NCI-H748 (cell line): ENCODE data around the gene DNAAF3.
"Not testable (repeated sequence)": the region's sequence is repeated elsewhere in the genome, so short reads cannot be mapped to it uniquely, and the experiment has no call there.

Experiments
- DNase-seq: peaks from one replicate; lab custom pipeline; 2025; ENCODE audit not compliant: unreplicated experiment; lab: John Stamatoyannopoulos, UW

The DNAAF3 gene

GRCh38 chr19:55176076-55176475, 9.7 kb upstream of the DNAAF3 start:
- DNase-seq = no peak

GRCh38 chr19:55175117-55175867, 8.9 kb upstream of the DNAAF3 start:
- DNase-seq = no peak

- DNase-seq = no peak
Measured at GRCh38 chr19:55174425-55175116, 8.2 kb upstream of the DNAAF3 start.

- peak; percentile 83 for DNase-seq
Measured at GRCh38 chr19:55173714-55174409, 7.4 kb upstream of the DNAAF3 start.

GRCh38 chr19:55173186-55173713, 6.8 kb upstream of the DNAAF3 start:
- no peak for DNase-seq

- DNase-seq = no peak
Measured at GRCh38 chr19:55172741-55173140, 6.3 kb upstream of the DNAAF3 start.

DNA sequence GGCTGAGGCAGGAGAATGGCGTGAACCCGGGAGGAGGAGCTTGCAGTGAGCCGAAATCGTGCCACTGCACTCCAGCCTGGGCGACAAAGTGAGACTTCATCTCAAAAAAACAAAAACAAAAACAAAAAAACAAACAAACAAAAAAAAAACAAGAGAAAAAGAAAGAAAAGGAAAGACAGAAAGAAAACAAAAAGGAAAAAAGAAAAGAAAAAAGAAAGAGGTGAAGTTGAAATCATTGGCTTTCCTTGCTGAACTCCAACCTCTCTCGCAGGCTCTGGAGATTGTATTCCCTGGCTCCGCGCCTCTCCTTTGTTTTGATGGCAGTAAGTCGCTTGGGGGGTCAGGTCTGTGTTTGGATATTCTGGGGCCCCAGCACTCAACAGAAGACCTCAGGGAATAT, 5.9 kb upstream of the DNAAF3 start:
- not testable (repeated sequence) for DNase-seq

- no peak for DNase-seq
Measured at GRCh38 chr19:55171440-55171839, 5.0 kb upstream of the DNAAF3 start.

DNA sequence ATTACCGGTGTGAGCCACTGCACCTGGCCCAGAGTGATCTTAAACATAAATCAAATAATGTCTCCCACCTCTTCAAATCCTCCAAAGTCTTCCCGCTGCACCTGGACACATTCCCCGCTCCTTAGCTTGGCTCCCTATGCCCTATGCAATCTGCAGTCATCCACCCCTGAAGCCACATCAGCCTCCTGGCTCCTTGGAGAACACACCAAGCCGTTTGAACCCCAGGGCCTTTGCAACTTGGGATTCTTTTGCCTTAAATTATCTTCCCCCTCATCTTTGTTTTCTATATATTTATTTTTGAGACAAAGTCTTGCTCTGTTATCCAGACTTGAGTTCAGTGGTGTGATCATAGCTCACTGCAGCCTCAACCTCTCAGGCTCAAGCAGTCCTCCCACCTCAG, 2.7 kb upstream of the DNAAF3 start:
- no peak for DNase-seq

DNA sequence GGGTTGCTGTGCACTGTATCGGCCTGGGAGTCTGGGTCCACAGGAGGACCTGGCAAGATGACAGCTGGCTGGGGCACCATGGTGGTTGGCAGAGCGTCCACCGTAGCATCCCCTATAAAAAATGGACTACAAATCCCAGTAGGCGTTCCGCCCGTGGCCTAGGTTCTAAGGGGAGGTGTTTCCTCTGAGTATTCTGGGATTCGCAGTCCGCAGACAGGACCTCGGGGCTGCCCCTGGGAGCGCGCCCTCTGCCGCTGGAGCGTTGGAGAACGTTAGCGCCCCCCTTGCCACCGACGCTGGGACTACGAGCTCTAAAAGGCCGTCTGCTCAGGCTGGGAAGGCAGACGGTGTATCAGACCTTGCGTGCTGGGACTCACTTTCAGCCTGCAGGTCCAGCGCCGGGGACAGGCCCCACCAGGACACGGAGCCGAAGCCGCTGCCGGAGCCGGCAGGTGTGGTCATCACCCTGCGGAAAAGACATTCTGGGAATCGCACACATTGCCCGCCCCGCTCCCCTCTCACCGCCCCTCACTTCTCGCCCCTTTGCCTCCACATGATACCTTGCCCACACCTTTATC, 372 bp downstream of the DNAAF3 start:
- peak; percentile 94 for DNase-seq

DNA sequence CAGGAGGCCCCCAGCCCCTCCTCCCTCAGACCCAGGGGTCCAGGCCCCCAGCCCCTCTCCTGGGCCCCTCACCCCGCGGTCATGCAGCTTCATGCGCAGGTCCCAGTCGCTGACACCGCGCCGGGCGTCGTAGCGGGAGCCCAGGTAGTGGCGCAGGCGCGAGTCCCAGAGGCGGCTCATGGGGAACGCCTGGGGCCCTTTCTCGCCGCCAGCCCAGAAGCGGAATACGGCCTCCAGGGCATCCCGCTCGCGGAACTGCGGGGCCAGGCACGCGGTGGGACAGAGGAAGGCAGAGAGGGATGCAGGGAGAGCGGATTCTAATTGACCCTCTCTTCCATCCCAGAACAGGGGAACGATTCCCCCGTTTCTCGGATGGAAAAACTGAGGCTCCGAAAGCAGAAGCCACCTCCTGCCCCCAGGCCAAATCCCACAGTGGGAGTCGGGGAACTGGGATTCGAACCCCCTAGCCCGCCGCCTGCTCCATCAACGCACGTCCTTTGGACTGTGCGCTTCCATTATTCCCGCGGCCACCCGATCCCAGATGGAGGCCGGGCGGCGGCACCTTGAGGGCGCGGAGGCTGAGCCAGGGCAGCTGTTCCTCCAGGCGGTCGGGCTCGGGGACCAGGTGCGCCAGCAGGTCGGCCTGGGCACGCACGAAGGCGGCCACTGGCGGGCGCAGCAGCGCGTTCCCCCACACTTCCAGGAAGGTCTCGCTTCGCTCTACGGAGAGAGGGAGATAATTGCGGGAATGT, 4.7 kb downstream of the DNAAF3 start:
- no peak for DNase-seq

- no peak for DNase-seq
Measured at GRCh38 chr19:55160986-55161365, 5.4 kb downstream of the DNAAF3 start.

GRCh38 chr19:55160128-55160985, 6.1 kb downstream of the DNAAF3 start:
- DNase-seq = peak; percentile 95

DNA sequence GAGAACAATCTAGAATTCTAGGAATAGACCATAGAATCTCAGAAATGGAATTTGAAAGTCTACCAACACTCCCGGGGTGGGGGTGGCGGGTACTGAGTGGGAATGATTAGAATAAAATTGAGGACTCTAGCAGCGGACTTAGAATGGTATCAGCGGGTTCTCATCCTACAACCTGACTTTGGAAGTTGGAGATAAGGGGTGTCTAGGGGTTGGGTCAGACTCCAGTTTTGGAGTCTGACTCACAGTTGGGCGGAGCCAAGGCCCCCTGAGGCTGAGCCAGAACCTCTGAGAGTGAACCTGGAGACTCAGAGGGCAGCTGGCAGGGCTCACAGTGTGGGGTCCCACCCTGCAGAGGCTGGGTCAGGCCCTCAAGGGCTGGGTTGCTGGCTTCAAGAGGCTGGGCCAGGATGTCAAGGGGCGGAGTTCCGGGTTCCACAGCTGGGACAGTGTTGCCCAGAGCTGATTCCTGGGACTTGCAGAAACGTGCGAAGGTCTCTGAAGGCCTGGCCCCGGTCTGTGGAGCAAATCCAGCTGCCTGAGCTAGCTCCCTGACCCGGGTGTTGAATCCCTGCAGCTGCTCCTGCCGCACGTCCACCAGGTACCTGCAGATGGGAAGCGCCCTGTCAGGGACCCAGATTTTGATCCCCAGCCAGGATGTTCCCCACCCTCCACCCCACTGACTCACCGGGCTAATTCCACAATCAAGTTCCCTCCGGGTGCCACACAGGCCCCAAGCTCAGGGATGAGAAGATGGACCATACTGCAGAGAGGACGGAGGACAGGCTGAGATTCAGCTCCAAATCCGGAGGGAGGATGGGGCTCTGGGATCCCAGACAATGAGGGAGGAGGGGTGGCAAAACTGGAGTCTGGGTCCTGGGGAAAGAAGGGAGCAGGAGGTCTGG, 7.3 kb downstream of the DNAAF3 start:
- no peak for DNase-seq

DNA sequence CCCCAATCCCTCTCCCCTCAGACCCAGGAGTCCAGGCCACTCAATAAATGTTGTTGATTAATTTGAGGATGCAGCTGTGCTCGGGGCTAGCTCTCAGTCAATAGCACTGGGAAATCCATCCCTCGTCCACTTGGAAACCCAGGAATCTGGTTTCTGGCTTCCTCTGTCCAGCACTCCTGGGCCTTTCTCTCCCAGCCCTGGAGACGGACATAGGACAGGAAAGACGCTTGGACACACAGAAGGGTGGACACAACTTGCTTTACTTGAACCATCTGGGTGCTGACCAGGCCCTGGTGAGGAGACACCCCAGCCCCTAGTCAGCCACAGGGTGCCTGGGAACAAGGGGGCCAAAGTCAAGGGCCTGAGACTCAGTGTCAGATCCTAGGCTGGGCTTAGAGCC, 8.0 kb downstream of the DNAAF3 start:
- DNase-seq = no peak

GRCh38 chr19:55157064-55157908, 9.1 kb downstream of the DNAAF3 start, which contains the start of gene TNNI3:
Gene TNNI3 (minus strand): TSS chr19:55157732. CDS start chr19:55157589, 143 bp downstream.
- DNase-seq = no peak

GRCh38 chr19:55156202-55157063, 10.0 kb downstream of the DNAAF3 start:
- peak; percentile 99 for DNase-seq
